NCI-H524 treated with DMSO at 0.1 percent for 48 hours (cell line): Measurements from ENCODE around the gene BICD2.

Experiments
- DNase-seq: peaks from one replicate; lab custom pipeline; 2025; lab: John Stamatoyannopoulos, UW

Gene BICD2

GRCh38 chr9:92747459-92748232 is 17.0 kb downstream of the BICD2 start:
- DNase-seq = peak; percentile 27

- DNase-seq = no peak
These were observed 17.8 kb downstream of the BICD2 start for GRCh38 chr9:92746567-92747458.

GRCh38 chr9:92745881-92746280 is 18.8 kb downstream of the BICD2 start:
- no peak for DNase-seq

GRCh38 chr9:92745331-92745730 is 19.3 kb downstream of the BICD2 start:
- no peak for DNase-seq

GRCh38 chr9:92740969-92741368 is 23.7 kb downstream of the BICD2 start:
- no peak for DNase-seq

GRCh38 chr9:92740446-92740961 is 24.1 kb downstream of the BICD2 start:
- no peak for DNase-seq

- DNase-seq = no peak
These were observed 24.6 kb downstream of the BICD2 start for GRCh38 chr9:92740009-92740408.

GRCh38 chr9:92739346-92739970 is 25.2 kb downstream of the BICD2 start:
- DNase-seq = no peak

GRCh38 chr9:92738661-92739081 is 26.0 kb downstream of the BICD2 start:
- no peak for DNase-seq

GRCh38 chr9:92737611-92738299 is 26.9 kb downstream of the BICD2 start:
- no peak for DNase-seq

GRCh38 chr9:92737216-92737606 is 27.4 kb downstream of the BICD2 start:
- no peak for DNase-seq

GRCh38 chr9:92736563-92737215 is 27.9 kb downstream of the BICD2 start:
- no peak for DNase-seq

GRCh38 chr9:92735636-92736562 is 28.7 kb downstream of the BICD2 start:
- DNase-seq = no peak

- DNase-seq = no peak
These were observed 29.6 kb downstream of the BICD2 start for GRCh38 chr9:92734931-92735635.

- DNase-seq = no peak
These were observed 33.7 kb downstream of the BICD2 start for GRCh38 chr9:92730897-92731296.

GRCh38 chr9:92729735-92730155 is 34.9 kb downstream of the BICD2 start:
- DNase-seq = no peak

- peak; percentile 51 for DNase-seq
These were observed 35.5 kb downstream of the BICD2 start for GRCh38 chr9:92728831-92729734.
